ENCODE measurements around the gene GLI3.

Gene GLI3

DNA sequence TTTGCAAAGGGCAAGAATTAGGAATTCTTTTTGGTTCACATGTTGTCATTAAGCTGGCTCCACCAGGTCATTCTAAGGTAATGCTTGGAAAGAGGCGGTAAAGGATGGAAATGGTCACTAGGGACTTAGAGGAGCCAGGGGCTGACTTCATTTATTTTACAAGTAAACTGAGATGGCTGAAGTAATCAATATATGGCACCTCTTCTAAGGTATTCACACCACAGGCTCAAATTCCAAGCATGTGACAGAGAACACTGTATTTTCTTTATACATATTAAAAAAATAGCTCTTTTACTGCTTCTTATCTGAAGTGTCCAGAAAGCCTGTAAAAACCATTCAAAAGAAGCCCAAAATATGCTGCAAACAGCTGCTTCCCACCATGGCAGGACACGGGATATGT is 239.0 kb downstream of the GLI3 start:
- DNase-seq (ENCODE audit: low read depth) = no peak

DNA sequence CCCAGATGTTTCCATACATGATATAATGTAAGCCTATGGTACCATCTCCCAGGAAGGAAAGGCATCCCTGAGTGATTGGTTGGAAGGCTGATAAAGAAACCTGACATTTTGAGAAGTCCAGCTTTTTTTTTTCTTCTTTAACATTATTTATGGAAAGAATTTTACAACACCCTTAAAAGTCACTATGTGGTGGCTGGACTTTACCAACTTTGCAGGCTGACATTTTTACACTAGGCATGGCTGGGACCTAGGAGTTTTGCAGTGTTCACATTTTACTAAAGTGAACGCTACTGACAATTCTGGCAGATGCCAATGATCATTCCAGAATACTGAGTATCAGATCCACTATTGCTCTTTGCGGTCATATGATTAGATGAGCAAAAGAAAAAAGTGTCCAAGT is 239.9 kb downstream of the GLI3 start:
- no peak for DNase-seq (ENCODE audit: low read depth)

DNA sequence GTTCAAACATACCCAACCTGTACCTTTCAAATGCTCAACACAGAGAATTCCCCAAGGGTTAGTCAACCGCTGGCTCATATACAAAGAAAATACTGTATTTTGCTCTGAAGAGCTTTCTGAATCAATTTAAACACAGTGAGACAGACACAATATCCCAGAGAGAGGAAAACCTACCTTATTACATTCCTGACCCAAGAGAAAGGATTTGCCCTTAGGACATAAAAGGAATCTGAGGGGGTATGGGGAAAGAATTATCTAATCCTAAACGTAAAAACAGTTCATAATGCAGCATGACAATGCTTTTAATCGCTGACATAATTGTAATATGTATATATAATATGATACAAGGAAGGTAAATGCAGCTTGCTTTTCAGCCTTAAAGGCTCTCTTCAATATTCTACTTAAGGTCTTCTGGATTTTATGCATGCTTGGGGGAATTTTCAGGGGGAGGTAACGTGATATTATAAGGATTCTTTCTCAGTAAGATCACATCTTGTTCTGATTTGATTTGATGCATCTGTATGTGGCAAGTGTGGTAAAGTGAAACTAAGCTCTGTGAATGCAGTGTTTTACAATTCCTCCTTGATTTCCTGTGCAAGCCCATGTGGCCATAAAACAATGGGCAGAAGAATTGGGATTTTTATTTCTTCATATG is 240.5 kb downstream of the GLI3 start:
- no peak for DNase-seq (ENCODE audit: low read depth)

DNA sequence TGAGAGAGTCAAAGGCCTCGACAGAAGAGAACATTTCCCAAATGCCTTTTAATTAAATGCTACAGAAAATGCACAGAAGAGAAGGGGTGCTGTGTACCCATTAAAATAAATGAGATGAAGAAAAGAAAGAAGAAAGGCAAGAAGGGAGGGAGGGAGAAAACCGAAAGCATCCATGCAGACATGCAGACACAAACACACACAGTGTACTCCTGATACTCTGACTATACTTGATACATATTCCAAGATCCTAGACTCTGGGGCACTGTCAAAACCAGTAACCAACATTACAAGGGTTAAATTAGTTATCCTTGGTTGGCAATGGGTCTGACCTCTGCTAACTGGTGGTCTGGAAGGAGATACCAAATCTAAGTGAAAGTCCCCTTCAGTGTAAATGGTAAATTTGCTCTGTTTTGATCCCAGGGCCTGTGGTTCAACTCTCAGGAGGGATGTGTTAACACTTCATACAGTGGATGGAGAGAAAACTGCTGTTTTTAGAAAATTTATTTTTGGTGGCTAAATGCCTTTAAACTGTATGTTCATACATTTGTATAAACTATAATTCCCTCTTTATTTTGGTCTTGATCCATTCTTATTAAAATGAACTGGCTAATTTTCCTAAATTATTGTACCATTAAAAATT is 241.3 kb downstream of the GLI3 start:
- DNase-seq (ENCODE audit: low read depth) = no peak

DNA sequence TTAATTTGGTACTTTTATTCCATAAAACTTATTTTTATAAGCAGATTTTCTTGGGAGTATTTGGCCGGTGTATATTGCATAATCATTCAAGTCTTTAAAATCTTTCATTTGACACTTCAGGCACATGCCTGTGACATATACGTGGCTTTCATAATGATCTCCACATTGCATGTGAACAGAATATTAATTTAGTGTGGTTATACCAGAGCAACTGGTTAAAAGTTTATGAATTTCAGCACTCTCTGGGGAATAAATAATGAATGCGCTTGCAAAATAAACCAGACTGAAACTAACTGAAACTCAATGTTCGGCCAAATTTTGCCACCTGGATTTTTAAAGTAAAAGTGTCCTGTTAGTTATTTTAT is 242.3 kb downstream of the GLI3 start:
- DNase-seq (ENCODE audit: low read depth) = no peak

DNA sequence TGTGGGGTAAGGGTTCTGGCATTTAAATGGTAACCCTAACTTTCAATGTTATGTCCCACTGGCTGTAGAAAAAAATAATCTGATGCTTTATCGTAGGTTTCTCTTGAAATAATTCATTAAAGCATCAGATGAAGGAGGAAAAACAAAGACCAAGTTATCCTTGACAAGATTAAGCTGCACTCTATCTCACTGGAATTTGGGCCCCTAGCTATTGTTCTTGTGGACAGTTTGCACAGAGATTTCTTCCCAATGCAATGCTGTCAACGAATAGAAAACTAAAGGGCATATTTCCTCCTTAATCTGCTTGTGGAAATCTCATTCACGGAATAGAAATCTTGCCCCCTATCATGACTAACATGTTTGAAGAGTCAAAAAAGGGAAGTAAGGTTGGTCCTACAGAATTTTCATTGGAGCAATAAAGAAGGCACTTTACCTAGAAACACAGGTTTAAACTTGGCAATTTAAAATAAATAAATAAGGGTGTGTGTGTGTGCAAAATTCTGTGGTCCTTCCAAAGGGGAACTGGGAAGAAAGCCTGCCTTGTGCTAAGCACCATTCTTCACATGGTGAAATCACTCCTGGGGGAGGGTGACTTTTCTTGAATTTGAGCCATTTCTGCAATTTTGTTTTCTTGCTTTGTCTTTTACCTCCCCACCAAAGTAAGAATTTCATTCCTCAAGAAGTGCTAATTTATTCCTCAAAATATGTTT is 242.8 kb downstream of the GLI3 start:
- DNase-seq (ENCODE audit: low read depth) = no peak

DNA sequence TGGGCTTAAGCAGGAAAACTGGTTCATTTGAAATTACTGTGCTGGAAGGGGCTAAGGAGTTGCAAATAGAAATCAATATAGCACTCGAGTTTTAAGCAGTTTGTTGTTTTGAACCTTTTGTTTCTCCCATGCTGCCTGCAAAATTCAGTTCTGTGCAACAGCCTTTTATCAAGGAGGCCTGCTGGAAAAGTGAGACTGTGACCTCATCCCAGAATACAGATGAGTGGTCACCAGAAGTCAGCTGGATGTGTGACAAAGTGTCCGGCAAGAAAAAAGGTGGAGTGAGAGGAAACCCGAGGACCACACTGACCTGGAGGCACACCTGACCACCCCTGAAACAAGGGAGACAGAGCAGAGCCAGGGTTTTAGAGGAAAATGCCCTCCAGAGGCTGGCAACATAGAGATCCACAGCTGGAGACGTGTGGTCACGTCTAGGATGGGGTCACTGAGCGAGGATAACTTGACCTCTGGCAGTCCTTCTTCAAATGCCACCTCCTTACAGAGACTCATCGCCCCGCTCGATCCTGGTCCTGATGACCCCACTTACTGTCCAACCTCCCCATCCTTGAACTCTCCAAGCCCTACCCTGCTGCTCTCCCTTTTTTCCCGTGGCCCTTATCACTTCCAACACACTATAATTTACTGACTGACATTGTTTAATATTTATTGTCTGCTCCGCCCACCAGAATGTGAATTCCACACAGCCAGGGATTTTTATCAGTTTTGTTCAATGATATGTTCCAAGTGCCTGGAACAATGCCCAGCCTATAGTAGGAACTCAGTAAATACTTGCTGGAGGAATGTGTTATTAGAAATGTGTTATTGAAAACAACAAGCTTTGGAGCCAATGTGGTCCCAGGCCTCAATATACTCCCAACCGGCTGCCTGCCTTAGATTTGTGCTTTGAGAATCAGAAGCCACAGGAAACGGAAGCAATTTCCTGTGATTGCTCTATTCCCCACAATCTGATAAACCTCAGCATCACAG is 243.8 kb downstream of the GLI3 start:
- DNase-seq (ENCODE audit: low read depth) = no peak

DNA sequence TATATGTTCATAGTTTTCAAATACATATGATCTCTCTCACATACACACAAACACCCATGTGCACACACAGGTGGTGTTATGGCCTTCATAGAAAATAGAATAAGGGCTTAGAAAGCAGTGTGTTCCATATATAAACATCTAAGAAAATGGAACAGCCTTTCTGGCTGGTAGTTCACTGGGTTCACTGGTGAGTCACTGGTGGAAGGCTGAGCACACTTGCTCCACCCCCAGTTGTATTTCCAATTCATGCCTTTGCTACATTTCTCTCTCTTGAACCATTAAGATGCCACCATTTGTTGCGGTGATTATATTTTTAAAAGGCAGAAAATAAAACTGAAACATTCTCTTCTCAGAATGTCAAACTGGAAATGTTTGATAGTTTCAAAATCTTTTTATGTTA is 252.1 kb downstream of the GLI3 start:
- DNase-seq (ENCODE audit: low read depth) = no peak

DNA sequence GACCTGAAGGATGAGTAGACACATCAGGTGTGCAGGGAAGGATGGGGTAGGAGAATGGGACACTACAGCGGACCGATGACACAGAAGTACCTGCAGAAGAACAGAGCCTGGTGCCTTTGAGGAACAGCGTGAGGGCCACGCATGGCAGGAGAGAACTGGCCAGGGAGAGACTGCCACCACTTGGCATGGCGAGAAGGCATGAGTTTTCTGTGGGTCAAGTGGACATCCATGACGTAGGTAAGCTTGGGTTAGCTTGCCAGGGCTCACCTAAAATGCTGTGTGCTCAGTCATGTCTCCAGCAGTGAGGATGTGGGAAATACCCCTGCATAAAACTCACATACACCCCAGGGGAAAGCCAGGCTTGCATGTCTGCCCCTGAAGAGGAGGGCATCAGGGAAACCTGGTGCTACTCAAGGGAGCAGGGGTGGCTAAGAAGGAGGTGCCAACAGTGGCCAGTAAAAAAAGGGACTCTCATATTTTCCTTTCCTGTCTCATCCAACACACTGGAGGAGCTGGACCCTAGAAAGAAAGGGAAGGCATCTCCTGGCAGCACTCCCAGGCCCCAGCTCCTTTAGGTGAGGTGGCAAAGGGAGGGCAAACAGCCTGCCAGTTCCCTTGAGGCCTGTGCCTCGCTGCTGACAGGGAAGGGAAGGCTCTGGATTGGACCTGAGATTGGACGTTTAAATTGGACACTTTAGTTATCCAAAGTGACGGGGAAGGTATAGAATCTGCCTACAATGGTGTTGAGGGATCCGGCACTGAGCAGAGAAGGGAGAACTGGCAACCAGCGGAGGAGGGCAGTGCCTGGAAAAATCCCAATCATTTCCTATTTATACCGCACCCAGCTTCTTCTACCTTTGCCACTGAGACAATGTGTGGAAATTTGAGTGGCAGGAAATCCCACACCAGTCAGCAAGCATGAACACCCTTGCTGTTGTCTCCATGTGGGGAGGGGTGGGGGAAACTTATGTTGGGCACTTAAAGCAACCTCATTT is 255.7 kb downstream of the GLI3 start:
- no peak for DNase-seq (ENCODE audit: low read depth)

DNA sequence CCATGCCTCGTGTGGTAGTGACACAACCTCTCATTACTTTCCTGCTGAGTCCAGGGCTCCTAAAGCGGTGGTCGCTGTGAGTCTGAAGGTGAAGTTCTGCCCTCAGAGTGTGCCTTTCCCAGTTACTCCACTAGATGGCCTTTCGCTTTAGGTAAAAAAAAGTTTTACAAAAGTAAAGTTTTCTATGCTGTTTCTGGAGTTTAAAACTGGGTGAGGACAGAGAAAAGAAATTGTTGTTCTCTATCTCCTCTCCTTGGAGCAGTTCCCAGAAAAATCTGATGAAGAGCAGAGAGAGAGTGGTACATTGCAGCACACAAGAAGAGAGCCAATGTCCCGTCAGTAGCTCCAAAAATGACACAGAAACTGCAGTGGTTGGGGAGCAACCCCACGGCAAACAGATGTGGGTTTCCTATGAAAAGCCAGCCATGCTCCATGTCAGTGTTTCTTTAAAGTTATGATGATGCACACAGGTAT is 257.1 kb downstream of the GLI3 start:
- DNase-seq (ENCODE audit: low read depth) = no peak

DNA sequence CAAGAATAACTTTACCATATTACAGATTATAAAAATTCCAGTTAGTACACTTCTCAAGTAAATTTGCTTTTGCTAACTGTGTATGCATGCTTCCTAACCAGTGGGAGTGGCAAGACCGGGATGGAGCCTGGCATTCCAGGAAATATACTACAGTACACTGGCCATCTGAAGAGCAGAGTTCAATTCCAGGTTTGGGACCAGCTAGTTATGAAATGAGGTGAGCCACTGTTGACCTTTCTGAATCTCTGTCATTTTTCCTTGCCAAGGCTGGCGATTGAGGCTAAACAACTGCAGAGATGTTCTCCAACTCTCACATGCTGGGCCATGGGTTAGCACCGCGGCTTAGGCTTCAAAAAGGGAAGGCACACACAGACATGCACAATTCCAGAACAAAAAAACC is 258.2 kb downstream of the GLI3 start:
- no peak for DNase-seq (ENCODE audit: low read depth)

DNA sequence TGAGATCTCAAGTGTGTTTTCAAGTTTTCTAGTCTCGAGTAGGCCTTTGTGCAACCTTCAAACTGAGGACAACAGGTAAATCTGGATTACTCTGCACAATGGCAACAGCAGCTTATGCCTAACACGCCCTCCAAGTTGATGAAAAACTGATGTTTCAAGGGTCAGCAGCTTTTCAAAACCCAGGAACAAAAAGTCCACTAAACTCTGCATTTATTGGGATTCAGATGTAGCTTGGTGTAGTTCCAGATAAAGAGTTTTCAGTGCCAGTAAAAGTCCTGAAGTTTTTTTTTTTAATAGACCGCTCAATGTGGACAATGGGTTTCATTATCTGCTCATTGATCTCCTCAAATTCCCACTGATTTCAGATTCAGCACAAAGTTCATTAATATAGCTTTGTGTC is 259.3 kb downstream of the GLI3 start:
- no peak for DNase-seq (ENCODE audit: low read depth)

DNA sequence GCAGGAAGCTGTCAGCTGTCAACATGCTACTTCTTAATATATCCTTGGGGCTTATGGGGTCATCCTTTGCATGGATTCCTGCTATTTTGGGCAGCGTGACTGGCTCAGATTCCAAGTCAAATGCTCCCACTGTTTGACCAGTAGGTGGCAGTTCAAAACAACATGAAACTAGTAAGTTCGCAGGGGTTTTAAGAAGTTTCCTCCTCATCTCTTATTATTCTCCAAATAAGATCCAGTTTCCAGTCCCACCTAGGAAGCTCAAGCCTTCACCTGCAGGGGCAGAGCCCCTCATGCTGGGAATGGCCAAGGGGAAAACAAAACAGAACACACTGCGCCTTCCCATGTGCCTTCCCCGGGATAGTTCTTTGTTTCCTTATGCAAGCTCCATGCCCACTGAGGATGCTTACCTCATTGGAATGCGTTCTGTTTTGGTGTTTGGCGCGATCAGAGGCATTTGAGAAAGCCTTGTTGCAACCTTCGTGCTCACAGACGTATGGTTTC is 259.8 kb downstream of the GLI3 start:
- no peak for DNase-seq (ENCODE audit: low read depth)

DNA sequence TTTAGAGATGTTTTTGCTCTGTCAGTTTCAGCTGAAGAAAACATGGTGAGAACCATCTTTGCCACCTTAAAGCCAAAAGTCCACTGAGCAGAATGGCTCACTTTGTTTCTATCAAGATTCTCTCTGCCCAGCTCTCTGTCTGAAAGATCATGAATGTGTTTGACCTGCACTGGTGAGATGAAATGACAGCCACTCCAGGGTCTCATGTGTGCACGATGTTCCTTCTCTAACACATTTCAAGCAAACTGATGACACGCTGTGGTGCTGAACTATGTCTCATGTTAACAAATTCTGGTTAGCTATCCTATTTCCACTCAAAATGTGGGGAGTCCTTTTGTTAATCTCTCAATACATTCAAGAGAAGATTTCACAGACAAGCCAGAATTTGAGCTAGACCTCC is 260.6 kb downstream of the GLI3 start:
- no peak for DNase-seq (ENCODE audit: low read depth)

DNA sequence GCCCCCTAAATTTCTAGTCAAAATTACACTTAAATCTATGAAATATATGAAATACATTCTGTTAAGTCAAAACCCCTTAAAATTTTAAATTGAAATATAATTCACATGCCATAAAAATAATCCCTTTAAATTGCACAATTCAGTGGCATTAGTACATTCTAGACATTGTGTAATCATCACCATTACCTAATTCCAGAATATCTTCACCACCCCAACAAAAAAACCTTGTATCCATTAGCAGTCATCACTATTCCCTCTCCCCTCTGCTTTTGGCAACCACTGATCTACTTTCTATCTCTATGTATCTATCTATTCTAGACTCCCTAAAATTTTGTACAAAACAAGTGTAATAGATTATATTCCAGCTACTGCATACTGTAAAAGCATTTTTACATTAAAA is 261.2 kb downstream of the GLI3 start:
- no peak for DNase-seq (ENCODE audit: low read depth)

DNA sequence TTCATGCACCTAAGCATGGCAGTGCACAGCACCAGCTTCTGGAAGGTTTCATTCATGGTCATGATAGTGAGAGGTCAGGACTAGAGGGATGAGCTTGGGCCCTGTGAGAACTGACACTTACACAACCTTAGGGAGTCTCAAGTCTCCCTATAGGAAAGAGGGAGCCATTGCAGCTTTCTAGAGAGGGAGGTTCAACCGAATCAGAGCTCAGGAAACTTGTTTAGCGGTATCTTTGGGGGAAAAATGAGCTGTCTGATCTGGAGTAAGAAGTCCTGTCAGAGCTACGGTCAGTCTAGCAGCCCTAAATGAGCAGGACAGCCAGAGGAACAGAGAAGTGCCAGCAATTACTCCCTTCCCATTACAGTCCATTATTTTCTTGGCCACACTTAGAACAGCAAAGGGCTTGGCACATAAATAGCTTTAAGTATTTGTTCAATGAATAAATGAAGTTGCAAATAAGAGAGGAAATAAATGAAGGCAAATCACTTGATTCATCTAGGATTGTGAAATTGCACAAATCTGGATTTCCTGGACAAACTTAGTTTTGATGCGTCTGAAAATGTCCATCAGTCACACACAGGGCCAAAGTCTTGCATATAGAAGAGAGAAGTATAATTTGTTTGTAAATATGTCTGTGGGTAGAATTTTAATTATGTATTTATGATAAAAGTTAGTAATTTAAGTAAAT is 262.0 kb downstream of the GLI3 start:
- DNase-seq (ENCODE audit: low read depth) = no peak

DNA sequence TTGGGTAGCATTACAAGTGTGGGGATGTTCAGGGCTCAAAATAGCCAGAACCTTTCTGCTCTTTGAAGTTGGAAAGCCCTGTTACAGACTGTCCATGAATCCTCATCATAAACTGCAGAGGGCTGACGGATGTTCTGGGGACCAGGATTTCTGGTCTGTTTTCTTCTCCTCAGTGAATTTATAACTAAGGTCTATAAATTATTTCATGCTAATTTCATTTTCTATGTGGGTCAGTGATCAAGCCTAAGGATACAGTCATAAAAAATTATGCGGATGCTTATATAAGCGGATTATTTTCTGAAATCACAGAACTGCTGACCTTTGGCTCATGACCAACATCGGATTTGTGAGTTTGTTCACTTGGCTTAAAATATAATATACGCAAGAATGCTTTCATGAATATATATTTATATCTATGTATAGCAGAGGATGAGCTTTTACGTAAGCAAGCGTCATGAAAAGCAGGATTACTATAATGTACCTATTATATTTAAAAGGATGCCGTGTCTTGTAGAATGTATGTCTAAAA is 263.7 kb downstream of the GLI3 start:
- DNase-seq (ENCODE audit: low read depth) = no peak

DNA sequence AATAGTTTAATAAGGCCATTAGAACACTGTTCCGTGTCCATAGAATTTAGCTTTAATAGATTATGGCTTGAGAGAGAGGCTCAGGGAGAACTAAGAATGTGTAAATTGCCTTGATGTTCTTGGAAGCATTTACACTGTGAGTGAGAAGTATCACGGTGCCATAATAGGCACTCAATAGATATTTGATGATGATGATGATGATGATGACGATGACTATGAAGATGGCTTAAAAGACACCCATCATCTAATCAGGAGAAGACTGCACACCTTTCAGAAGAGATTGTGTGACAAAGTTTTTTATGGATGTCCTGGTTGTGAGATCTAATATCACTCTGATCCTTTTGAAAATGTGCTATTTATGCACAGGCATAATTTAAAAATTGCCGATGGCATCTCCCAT is 264.2 kb downstream of the GLI3 start:
- DNase-seq (ENCODE audit: low read depth) = no peak

DNA sequence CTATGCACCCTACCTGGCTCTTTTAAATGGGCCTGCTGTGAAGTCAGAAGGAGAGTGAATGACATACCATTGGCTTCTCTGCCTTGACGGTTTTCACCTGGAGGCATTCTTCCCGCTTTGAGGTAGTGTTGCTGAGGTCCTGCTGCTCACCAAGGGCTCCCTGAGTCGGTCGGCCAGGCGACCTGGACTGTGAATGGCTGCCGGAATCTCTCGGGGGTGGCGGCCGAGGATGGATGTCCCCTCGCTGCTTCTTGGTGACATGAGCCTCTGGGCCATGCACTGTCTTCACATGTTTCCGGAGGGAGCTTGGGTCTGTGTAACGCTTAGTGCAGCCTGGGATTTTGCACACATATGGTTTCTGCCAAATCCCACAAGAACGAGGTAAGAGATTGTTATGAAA is 264.7 kb downstream of the GLI3 start:
- no peak for DNase-seq (ENCODE audit: low read depth)

DNA sequence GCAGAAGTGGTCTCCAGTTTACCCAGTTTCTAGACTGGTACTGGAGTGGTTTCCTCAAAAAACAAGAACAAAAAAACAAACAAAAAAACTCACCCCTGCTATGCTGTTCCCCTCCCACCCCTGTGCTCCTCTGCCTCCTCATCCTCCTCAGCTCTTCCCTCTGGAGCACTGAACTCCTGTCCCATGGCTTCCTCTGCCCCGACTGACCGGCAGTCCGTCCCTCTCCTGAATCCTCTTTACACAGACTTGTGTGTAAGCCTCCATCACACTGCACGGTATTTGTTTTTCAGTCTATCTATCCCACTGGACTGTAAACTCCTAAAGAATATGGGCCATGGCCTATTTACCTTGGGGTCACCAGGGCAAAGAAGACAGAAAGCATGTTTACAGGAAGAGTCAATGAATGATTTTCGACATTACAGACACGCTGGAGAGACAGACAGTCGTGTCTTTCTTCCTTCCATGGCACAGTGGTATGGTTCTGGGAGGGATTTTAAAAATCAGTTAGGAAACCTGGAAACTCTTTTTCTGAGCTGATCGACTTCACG is 265.3 kb downstream of the GLI3 start:
- no peak for DNase-seq (ENCODE audit: low read depth)
